Adipocyte (in vitro differentiated cells): Measurements from ENCODE around the gene WNK2.
A peak's percentile ranks its signal among the peaks of the same experiment; 100 is the strongest.

ENCODE experiments used
- DNase-seq: peaks from one replicate; pipeline ENCODE4 v3.0.0-alpha.2; 2015; ENCODE audit warnings: low read depth
- H3K27me3 ChIP-seq: replicated peaks from 2 replicates; pipeline ENCODE4 v1.7.0; 2013; ENCODE audit warnings: mild to moderate bottlenecking, low read length, moderate library complexity; ENCODE audit not compliant: control insufficient read depth, insufficient read depth
- H3K36me3 ChIP-seq: 2 replicates; pipeline ENCODE4 v1.7.0; 2013; ENCODE audit warnings: low read length, mild to moderate bottlenecking, moderate library complexity; ENCODE audit not compliant: control insufficient read depth, insufficient read depth, severe bottlenecking
- H3K4me1 ChIP-seq: 2 replicates; pipeline ENCODE4 v1.7.0; 2013; ENCODE audit warnings: mild to moderate bottlenecking, low read length, moderate library complexity; ENCODE audit not compliant: control insufficient read depth, insufficient read depth
- H3K4me3 ChIP-seq: 2 replicates; pipeline ENCODE4 v1.7.0; 2013; ENCODE audit warnings: mild to moderate bottlenecking, low read length, moderate library complexity
- H3K9ac ChIP-seq: 2 replicates; pipeline ENCODE4 v1.7.0; 2013; ENCODE audit warnings: mild to moderate bottlenecking, low read length, moderate library complexity
- H3K9me3 ChIP-seq: 2 replicates; pipeline ENCODE4 v1.7.0; 2013; ENCODE audit warnings: mild to moderate bottlenecking, low read length, moderate library complexity; ENCODE audit not compliant: control insufficient read depth

WNK2 gene

DNA sequence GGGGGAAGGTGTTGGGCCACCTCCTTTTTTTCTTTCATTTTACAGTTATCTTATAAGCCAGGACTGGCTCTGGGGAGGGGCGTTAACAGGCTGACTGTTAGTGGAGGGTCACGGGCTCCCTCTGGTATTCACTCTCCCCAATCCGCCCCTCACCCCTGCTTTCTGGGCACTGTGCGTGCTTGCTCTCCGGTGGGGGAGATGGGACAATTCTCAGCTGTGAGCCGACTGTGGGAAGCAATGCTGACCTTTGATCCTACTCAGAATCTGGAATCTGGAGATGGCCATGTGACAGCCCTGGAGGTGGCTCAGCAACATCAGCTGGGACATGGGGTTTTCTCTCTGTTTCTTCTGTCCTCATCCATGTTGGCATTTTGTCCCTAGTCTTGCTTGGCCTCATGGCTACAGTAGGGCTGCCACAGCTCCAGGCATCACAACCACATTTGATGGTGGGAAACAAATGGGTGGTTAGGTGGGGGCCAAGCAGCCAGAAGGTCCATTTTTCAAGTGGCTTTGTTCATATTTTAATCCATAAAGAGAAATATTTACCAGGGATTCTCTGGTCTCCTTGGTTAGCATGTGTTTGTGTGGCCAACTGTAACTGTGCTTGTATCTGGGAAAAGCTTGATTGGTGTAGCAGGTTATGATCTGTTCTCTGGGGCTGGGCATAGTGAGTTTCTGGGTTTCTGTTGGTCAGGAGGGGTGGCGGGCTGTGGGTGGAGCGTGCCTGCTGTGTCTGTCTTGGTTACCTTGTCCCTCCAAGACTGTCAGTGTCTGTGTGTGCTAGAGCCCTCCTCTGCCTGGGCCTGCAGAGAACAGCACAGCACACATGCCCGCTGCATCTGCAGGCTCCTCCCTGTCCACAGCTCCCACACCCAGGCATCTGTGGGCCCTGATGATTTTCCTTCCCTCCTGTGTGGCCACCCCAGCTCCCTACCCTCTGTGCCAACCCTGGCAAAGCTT, 12.4 kb downstream of the WNK2 start:
- no peaks in the 10 kb centered on the region for H3K36me3 ChIP-seq
- no peak for DNase-seq
- H3K9me3 ChIP-seq = peaks cover 5% of the 10 kb centered on the region
- peaks cover 24% of the 10 kb centered on the region for H3K27me3 ChIP-seq
- H3K4me1 ChIP-seq = no peaks in the 10 kb centered on the region
- H3K4me3 ChIP-seq = no peak overlapping the region
- H3K9ac ChIP-seq = no peak overlapping the region

DNA sequence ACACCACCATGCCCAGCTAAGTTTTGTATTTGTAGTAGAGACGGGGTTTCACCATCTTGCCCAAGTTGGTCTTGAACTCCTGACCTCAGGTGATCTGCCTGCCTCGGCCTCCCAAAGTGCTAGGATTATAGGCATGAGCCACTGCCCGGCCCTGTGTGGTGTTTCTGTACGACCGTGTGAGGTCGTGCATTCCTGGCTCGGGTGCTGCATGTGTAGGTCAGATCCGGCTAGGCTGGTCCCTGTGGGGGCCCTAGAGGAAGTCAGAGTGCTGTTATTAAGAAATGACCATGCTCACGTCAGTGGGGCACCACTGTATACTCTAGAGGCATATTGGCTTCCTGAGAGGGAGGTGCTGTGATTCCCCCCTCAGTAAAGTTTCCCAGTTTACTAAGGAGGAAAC, 13.7 kb downstream of the WNK2 start:
- H3K4me3 ChIP-seq = no peak overlapping the region
- no peaks in the 10 kb centered on the region for H3K36me3 ChIP-seq
- no peaks in the 10 kb centered on the region for H3K4me1 ChIP-seq
- peaks cover 26% of the 10 kb centered on the region for H3K27me3 ChIP-seq
- peaks cover 5% of the 10 kb centered on the region for H3K9me3 ChIP-seq
- H3K9ac ChIP-seq = no peak overlapping the region
- no peak for DNase-seq

DNA sequence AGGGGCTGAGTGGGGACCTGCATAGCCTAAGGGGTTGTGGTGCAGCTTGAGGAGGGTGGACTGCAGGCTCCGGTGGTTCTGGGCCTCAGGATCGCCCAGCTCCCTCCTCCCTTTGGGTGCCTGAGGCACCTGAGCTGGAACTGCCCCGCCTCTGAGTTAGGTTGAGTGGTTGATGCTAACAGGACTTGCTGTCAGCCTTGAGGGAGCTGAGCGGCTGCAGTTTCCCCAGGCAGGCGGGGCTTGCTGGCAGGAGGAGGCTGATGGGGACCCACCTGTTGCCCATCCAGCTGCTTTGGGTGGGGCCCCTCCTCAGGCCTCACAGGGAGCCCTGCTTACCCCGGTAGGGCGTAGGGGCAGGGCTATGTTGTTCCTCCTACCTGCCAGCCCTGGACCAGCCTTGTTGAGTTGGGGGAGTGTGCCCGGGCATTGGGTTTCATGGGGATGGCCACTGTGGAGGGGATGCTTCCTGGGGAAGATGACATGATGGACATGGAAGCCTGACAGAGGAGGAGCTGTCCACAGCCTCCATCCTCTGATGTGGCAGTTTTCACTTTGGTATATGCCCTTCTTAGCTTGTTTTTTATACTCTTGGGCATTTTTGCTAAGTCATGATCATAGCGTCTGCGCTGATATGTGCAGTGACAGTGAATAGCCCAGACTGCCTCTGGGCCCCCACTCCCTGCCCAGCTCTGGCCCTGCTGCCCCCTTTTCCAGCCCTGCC, 14.3 kb downstream of the WNK2 start:
- Histone ChIP-seq H3K36me3 (no peaks in the 10 kb centered on the region), H3K27me3 (peaks cover 20% of the 10 kb centered on the region), H3K9ac (no peak overlapping the region), H3K4me1 (no peaks in the 10 kb centered on the region), H3K9me3 (peaks cover 5% of the 10 kb centered on the region), H3K4me3 (no peak overlapping the region)
- DNase-seq = no peak

DNA sequence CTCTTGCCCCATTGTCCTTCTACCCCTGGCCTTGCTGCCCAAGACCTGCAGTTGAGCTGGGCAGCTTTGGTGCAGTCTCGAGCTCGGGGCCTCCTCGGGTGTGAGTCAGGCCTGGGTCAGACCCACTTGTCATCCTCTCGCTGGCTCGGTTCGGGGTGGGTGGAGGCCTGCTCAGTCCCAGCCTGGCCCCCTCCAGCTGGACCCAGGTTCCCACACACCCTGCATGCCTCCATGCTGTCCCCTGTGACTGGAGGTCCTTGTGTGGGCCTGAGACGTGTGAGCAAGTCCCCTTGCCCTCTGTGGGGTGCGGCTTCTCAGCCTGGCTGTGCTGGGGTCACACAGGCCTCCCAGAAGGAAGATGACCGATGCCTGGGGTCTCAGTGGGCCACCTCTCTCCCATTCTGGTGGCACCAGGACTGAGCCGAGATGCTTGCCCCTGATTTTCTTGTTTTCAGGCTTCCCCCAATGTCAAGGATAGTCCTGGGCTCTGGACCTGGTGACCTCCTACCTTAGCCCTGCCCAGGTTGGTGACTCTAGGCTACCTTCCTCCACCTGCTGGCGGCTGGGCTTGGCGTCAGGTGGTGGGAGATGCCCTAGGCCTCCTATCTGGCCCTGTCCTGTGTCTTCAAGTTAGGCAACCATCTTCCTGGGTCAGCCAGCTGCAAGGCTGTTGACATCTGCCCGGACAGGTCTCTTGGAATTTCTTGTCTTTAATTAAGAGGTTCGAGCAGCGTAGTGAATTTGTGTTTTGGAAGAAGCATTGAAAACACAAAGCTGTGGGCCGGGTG, 15.1 kb downstream of the WNK2 start:
- H3K4me3 ChIP-seq = no peak overlapping the region
- DNase-seq = no peak
- no peaks in the 10 kb centered on the region for H3K4me1 ChIP-seq
- H3K36me3 ChIP-seq = no peaks in the 10 kb centered on the region
- H3K27me3 ChIP-seq = peaks cover 16% of the 10 kb centered on the region
- peaks cover 5% of the 10 kb centered on the region for H3K9me3 ChIP-seq
- no peak overlapping the region for H3K9ac ChIP-seq

DNA sequence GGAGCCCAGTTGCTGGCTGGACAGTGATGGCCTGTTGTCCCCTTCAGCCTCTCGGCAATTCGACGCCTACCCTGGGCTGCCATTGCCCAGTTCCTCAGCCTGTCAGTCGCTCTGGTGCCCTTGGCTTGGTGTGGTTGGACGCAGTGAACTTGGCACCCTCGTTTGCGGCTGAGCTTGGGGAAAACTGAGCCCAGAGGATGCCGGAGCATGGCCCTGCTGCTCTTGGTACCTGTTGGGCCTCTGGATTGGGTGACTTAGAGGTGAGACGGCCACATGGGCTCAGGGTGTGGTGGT, 16.5 kb downstream of the WNK2 start:
- peaks cover 4% of the 10 kb centered on the region for H3K4me1 ChIP-seq
- H3K36me3 ChIP-seq = no peaks in the 10 kb centered on the region
- no peak overlapping the region for H3K9ac ChIP-seq
- peaks cover 7% of the 10 kb centered on the region for H3K27me3 ChIP-seq
- DNase-seq = no peak
- H3K9me3 ChIP-seq = peaks cover 5% of the 10 kb centered on the region
- H3K4me3 ChIP-seq = no peak overlapping the region

DNA sequence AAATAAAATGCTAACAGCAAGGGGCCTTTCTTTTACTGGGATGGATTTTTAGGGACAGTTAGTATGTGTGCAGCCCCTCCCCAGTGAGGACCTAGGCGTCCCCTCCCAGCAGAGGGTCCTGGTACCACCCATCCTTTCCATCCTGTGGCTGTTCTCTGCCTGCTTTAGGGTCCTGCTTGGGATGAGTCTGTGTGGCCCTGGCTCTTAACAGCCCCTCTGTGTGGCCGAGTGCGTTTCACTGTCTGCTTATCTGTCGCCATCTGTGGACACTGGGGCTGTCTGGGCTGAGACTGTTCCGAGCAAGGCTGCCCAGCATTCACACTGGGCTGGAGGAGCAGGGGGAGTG, 17.0 kb downstream of the WNK2 start:
- Histone ChIP-seq H3K9me3 (peaks cover 5% of the 10 kb centered on the region), H3K9ac (no peak overlapping the region), H3K4me1 (peaks cover 7% of the 10 kb centered on the region), H3K36me3 (no peaks in the 10 kb centered on the region), H3K4me3 (no peak overlapping the region), H3K27me3 (peaks cover 7% of the 10 kb centered on the region)
- no peak for DNase-seq

DNA sequence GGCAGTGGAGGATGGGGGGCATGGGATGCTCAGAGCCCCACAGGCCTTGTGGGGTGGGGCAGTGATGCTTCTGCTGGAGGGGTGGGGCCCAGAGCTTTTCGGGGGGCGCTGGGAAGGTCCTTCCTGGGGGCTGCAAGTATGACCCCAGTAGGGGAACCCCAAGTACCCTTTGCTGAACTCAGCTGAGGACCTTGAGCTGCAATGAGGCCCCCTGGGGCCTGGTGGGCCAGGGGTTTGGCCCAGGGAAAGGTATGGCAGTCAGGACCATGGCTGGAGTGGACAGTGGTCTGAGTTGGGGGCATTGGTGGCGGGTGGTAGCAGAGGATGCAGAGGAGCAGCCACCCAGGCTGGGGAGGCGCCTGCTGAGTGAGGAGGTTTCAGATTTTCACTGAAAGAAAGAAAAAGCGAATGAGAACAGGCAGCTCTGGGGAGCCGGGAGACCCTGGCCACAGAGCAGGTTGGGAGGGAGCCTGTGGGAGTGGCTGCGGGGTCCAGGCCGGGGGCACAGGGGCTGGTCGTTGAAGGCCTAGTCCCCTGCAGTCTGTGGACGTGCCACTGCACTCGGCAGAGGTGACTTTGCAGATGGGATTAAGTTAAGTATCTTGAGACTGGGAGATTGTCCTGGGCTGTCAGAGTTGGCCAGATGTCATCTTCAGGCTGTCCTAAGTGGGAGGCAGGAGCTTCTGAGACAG, 19.2 kb downstream of the WNK2 start:
- no peaks in the 10 kb centered on the region for H3K9me3 ChIP-seq
- no peak overlapping the region for H3K4me3 ChIP-seq
- H3K4me1 ChIP-seq = peaks cover 18% of the 10 kb centered on the region
- peaks cover 7% of the 10 kb centered on the region for H3K27me3 ChIP-seq
- no peak for DNase-seq
- no peak overlapping the region for H3K9ac ChIP-seq
- no peaks in the 10 kb centered on the region for H3K36me3 ChIP-seq

DNA sequence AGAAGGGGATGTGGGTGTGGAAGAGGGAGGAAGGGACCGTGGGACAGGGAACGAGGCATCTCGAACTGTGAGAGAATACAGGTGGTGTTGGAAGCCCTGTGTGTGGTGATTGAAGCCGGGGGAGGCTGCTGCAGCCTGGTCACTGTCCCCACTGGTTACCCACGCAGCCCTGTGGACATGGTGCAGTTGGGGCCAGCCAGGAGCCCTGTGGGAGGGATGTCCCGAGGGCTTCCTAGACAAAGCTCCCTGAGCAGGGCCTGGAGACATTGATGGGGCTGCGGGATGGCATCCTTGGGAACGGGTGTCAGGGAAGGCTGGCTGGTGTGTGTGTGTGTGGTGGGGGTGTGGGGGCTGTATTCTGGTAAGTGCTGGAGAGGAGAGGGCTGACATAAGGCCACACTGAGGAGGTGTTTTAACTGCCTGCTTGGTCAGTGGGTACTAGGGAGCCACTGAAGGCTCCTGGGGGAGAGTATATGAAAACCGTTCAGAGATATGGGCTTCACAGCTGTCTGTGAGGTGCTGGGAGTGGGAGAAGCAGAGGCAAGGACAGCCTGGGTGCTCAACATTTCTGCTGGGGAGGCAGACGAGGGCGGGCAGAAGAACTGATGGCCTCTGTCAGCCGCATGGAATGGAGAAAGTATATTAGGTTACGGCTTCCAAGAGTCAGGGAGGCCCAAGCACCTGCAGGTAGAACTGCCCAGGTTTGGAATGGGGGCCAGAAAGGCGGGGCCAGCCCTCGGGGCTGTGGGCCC, 20.0 kb downstream of the WNK2 start:
- no peaks in the 10 kb centered on the region for H3K36me3 ChIP-seq
- H3K4me1 ChIP-seq = peaks cover 20% of the 10 kb centered on the region

DNA sequence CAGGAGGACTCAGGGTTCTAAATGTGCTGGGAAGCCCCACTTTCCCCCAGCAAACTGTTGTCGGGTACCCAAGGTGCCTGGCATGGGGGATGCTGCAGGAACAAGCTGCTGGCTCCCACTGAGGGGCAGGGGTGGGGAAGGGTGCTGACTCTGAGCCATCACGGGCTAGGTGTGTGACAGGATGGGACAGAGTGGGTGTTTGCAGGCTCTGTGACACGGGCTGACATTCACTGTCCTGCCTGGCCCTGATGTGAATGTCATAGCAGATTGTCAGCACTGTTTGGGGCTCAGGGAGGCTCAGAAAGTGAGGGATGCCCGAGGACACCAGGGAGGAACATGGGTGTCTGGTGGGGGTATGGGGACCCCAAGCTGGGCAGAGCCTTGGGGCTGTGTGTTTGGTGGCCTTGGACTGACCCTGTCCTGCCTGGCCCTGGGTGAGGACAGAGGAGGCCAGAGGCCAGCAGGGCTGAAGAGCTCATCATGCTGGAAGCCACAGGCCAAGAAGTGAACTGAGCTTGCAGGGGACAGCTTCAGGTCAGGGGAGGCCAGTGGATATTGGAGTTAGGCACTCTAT, 20.6 kb downstream of the WNK2 start:
- peaks cover 7% of the 10 kb centered on the region for H3K27me3 ChIP-seq
- no peak overlapping the region for H3K4me3 ChIP-seq
- no peaks in the 10 kb centered on the region for H3K36me3 ChIP-seq
- no peak for DNase-seq
- no peak overlapping the region for H3K9ac ChIP-seq
- H3K9me3 ChIP-seq = no peaks in the 10 kb centered on the region
- H3K4me1 ChIP-seq = peaks cover 20% of the 10 kb centered on the region

More for the DNA sequence above, 20.0 kb downstream of the WNK2 start:
- Histone ChIP-seq H3K27me3 (peaks cover 7% of the 10 kb centered on the region), H3K9ac (no peak overlapping the region), H3K4me3 (no peak overlapping the region), H3K9me3 (no peaks in the 10 kb centered on the region)
- DNase-seq = no peak

DNA sequence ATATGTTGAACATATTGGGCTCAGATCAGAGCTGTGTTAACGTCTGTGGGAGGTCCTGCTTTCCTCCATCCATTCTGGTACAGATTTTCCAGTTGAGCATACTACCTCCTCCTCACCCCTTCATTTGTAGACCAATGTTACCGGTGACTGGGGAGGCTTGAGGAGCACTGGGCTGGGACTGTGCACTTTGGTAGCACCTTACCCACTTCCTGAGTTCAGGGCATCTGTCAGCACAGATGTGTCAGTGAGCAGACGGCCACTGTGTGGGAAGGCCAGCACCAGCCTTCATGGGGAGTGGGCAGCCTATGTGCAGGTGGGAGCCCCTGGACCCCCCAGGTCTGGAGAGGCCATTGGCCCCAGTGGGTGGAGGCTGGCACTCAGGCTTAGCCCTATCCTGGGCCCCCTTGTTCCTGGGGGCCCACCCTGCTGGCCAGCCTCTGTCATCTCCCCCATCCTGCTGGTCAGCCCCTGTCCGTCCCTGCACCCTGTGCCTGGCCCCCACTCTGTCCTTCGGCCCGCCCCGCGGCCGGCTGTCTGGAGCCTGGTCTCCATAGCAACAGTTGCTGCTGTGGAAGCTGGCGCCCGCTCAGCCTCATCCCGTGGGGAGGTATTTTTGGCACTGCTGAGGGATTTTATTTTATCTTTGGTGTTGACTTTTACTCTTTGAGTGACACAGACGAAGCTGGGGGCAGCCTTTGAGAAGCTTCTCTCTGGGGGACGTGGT, 21.3 kb downstream of the WNK2 start:
- peak; percentile 30 for DNase-seq
- Histone ChIP-seq H3K9ac (no peak overlapping the region), H3K4me3 (no peak overlapping the region), H3K27me3 (peaks cover 7% of the 10 kb centered on the region), H3K4me1 (peaks cover 20% of the 10 kb centered on the region), H3K36me3 (no peaks in the 10 kb centered on the region), H3K9me3 (no peaks in the 10 kb centered on the region)
